ENCODE measurements around the gene LEF1. TPM values are rescaled to one million over a fixed set of nuclear protein-coding genes. Genes with fewer than 3 reads are reported as not detected.

Gene LEF1
- total RNA-seq, 3 donors from 2014 or later, result 2.6 to 7.6 (median 7.2) TPM

GRCh38 chr4:108087293-108087967 is 81.3 kb downstream of the LEF1 start:
- H3K4me3 ChIP-seq, result no peak overlapping the region
- H3K4me1 ChIP-seq, result no peaks in the 10 kb centered on the region
- no peak overlapping the region for H3K27ac ChIP-seq
- TF ChIP-seq CTCF (IDR thresholded peaks at IDR 0.05), result no peak
- no peak for TF ChIP-seq POLR2A (IDR thresholded peaks at IDR 0.05)
- no peak for TF ChIP-seq POLR2AphosphoS5 (IDR thresholded peaks at IDR 0.05)
- intact Hi-C loops (cut with DNase I; ENCODE audit: low total_unique reads), result no loop called here
- DNase-seq (ENCODE audit: low spot score in 2 of 2), result no peak
- no peaks in the 10 kb centered on the region for H3K27me3 ChIP-seq
- no peaks in the 10 kb centered on the region for H3K9me3 ChIP-seq
- H3K36me3 ChIP-seq, result no peaks in the 10 kb centered on the region

GRCh38 chr4:108081256-108081655 is 87.5 kb downstream of the LEF1 start:
- Histone ChIP-seq H3K27ac (no peak overlapping the region), H3K36me3 (no peaks in the 10 kb centered on the region), H3K27me3 (no peaks in the 10 kb centered on the region), H3K4me1 (no peaks in the 10 kb centered on the region), H3K4me3 (no peak overlapping the region), H3K9me3 (no peaks in the 10 kb centered on the region)
- no peak for DNase-seq (ENCODE audit: low spot score in 2 of 2)
- intact Hi-C loops (cut with DNase I; ENCODE audit: low total_unique reads), result no loop called here
- TF ChIP-seq CTCF (IDR thresholded peaks at IDR 0.05) (no peak), POLR2AphosphoS5 (IDR thresholded peaks at IDR 0.05) (no peak), POLR2A (IDR thresholded peaks at IDR 0.05) (no peak)

GRCh38 chr4:108080747-108081146 is 88.0 kb downstream of the LEF1 start:
- intact Hi-C loops (cut with DNase I; ENCODE audit: low total_unique reads), result no loop called here
- TF ChIP-seq CTCF (IDR thresholded peaks at IDR 0.05) (no peak), POLR2AphosphoS5 (IDR thresholded peaks at IDR 0.05) (no peak), POLR2A (IDR thresholded peaks at IDR 0.05) (no peak)

GRCh38 chr4:108078024-108078733 is 90.6 kb downstream of the LEF1 start:
- Histone ChIP-seq H3K27me3 (no peaks in the 10 kb centered on the region), H3K27ac (no peak overlapping the region), H3K9me3 (no peaks in the 10 kb centered on the region), H3K4me1 (no peaks in the 10 kb centered on the region), H3K36me3 (no peaks in the 10 kb centered on the region), H3K4me3 (no peak overlapping the region)
- TF ChIP-seq POLR2A (IDR thresholded peaks at IDR 0.05), result no peak
- TF ChIP-seq CTCF (IDR thresholded peaks at IDR 0.05), result no peak
- TF ChIP-seq POLR2AphosphoS5 (IDR thresholded peaks at IDR 0.05), result no peak
- intact Hi-C loops (cut with DNase I; ENCODE audit: low total_unique reads), result no loop called here
- no peak for DNase-seq (ENCODE audit: low spot score in 2 of 2)

More at GRCh38 chr4:108080747-108081146, 88.0 kb downstream of the LEF1 start:
- Histone ChIP-seq H3K4me3 (no peak overlapping the region), H3K27ac (no peak overlapping the region), H3K27me3 (no peaks in the 10 kb centered on the region), H3K4me1 (no peaks in the 10 kb centered on the region), H3K9me3 (no peaks in the 10 kb centered on the region), H3K36me3 (no peaks in the 10 kb centered on the region)
- DNase-seq (ENCODE audit: low spot score in 2 of 2), result no peak

- TF ChIP-seq POLR2A (IDR thresholded peaks at IDR 0.05), result no peak
- TF ChIP-seq CTCF (IDR thresholded peaks at IDR 0.05), result no peak
- no peak for TF ChIP-seq POLR2AphosphoS5 (IDR thresholded peaks at IDR 0.05)
- no peaks in the 10 kb centered on the region for H3K9me3 ChIP-seq
- intact Hi-C loops (cut with DNase I; ENCODE audit: low total_unique reads), result no loop called here
- no peaks in the 10 kb centered on the region for H3K27me3 ChIP-seq
- H3K4me3 ChIP-seq, result no peak overlapping the region
- H3K36me3 ChIP-seq, result no peaks in the 10 kb centered on the region
- no peak overlapping the region for H3K27ac ChIP-seq
- H3K4me1 ChIP-seq, result no peaks in the 10 kb centered on the region
- DNase-seq (ENCODE audit: low spot score in 2 of 2), result no peak
These were observed 96.4 kb downstream of the LEF1 start for GRCh38 chr4:108072300-108072699.
